ENCODE data around the gene COL8A1. TPM values are rescaled to one million over a fixed set of nuclear protein-coding genes. Genes with fewer than 3 reads are reported as not detected.

COL8A1 gene
- total RNA-seq, 2 experiments from 2014 or later: not detected

GRCh38 chr3:99620077-99620767 is 18.2 kb upstream of the COL8A1 start:
- H3K36me3 ChIP-seq (ENCODE audit: insufficient read depth, low read length): no peaks in the 10 kb centered on the region
- intact Hi-C loops (cut with DNase I, micrococcal nuclease): no loop called here

DNA sequence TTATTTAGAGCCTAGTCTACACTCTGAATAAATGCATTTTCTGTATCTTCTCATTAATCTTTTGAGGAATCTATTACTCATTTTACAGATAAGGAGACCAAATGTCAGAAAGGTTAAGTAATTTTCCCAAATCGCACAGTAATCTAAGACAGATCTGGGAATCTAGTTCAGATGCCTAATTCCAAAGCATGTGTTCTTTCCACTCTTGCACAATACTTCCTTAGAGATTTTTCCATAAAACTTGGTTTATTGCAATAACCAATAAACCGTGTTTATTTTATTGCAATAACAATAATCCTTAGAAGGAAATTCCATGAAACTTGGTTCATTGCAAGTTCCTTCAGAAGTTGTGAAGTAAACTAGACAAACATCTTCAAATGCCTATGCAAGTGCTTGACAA is 17.4 kb upstream of the COL8A1 start:
- ChIA-PET POLR2A (no interaction called here), CTCF (no interaction called here)
- no peaks in the 10 kb centered on the region for H3K27me3 Mint-ChIP-seq
- no peak overlapping the region for H3K4me3 ChIP-seq (ENCODE audit: low read length)
- no peaks in the 10 kb centered on the region for H3K27me3 ChIP-seq (ENCODE audit: control insufficient read depth in 1 of 2, insufficient read depth in 2 of 2, low read length in 2 of 2)
- H3K4me3 Mint-ChIP-seq: no peak overlapping the region
- H3K27ac Mint-ChIP-seq: no peak overlapping the region
- H3K36me3 Mint-ChIP-seq (ENCODE audit: low read depth): no peaks in the 10 kb centered on the region
- intact Hi-C loops (cut with DNase I, micrococcal nuclease): no loop called here
- H3K4me1 Mint-ChIP-seq (ENCODE audit: low read depth): no peaks in the 10 kb centered on the region
- ATAC-seq (ENCODE audit: poor library complexity): no peak
- TF ChIP-seq, protein P1, sequence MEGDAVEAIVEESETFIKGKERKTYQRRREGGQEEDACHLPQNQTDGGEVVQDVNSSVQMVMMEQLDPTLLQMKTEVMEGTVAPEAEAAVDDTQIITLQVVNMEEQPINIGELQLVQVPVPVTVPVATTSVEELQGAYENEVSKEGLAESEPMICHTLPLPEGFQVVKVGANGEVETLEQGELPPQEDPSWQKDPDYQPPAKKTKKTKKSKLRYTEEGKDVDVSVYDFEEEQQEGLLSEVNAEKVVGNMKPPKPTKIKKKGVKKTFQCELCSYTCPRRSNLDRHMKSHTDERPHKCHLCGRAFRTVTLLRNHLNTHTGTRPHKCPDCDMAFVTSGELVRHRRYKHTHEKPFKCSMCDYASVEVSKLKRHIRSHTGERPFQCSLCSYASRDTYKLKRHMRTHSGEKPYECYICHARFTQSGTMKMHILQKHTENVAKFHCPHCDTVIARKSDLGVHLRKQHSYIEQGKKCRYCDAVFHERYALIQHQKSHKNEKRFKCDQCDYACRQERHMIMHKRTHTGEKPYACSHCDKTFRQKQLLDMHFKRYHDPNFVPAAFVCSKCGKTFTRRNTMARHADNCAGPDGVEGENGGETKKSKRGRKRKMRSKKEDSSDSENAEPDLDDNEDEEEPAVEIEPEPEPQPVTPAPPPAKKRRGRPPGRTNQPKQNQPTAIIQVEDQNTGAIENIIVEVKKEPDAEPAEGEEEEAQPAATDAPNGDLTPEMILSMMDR (IDR thresholded peaks at IDR 0.05): no peak
- no peaks in the 10 kb centered on the region for H3K4me1 ChIP-seq (ENCODE audit: insufficient read depth, low read length)
- peaks cover 0 to 9% of the 10 kb centered on the region in 2 experiments for H3K9me3 ChIP-seq (ENCODE audit: control insufficient read depth in 1 of 2, insufficient read depth in 1 of 2, low read length in 2 of 2)
- H3K36me3 ChIP-seq (ENCODE audit: insufficient read depth, low read length): no peaks in the 10 kb centered on the region
- peaks cover 7% of the 10 kb centered on the region for H3K9me3 Mint-ChIP-seq
- DNase-seq: no peak
- no peak overlapping the region for H3K27ac ChIP-seq (ENCODE audit: low read depth in 1 of 2, low read length in 2 of 2)

More at GRCh38 chr3:99620077-99620767, 18.2 kb upstream of the COL8A1 start:
- H3K9me3 ChIP-seq (ENCODE audit: control insufficient read depth in 1 of 2, insufficient read depth in 1 of 2, low read length in 2 of 2): peaks cover 0 to 8% of the 10 kb centered on the region in 2 experiments
- no peaks in the 10 kb centered on the region for H3K4me1 ChIP-seq (ENCODE audit: insufficient read depth, low read length)
- H3K27ac ChIP-seq (ENCODE audit: low read depth in 1 of 2, low read length in 2 of 2): no peak overlapping the region
- TF ChIP-seq, protein P1 (IDR thresholded peaks at IDR 0.05): no peak
- H3K27ac Mint-ChIP-seq: no peak overlapping the region
- H3K9me3 Mint-ChIP-seq: peaks cover 7% of the 10 kb centered on the region
- CTCF ChIA-PET: no interaction called here
- H3K27me3 ChIP-seq (ENCODE audit: control insufficient read depth in 1 of 2, insufficient read depth in 2 of 2, low read length in 2 of 2): no peaks in the 10 kb centered on the region
- H3K27me3 Mint-ChIP-seq: no peaks in the 10 kb centered on the region
- no peak for DNase-seq
- no peaks in the 10 kb centered on the region for H3K4me1 Mint-ChIP-seq (ENCODE audit: low read depth)
- no peaks in the 10 kb centered on the region for H3K36me3 Mint-ChIP-seq (ENCODE audit: low read depth)
- H3K4me3 ChIP-seq (ENCODE audit: low read length): no peak overlapping the region
- POLR2A ChIA-PET: no interaction called here
- H3K4me3 Mint-ChIP-seq: no peak overlapping the region
- ATAC-seq (ENCODE audit: poor library complexity): no peak

GRCh38 chr3:99624496-99625236 is 13.7 kb upstream of the COL8A1 start:
- Mint-ChIP-seq H3K27me3 (peaks cover 9% of the 10 kb centered on the region), H3K4me3 (no peak overlapping the region), H3K36me3 (ENCODE audit: low read depth) (no peaks in the 10 kb centered on the region), H3K27ac (no peak overlapping the region), H3K9me3 (peaks cover 4% of the 10 kb centered on the region), H3K4me1 (ENCODE audit: low read depth) (no peaks in the 10 kb centered on the region)
- Histone ChIP-seq H3K4me1 (ENCODE audit: insufficient read depth, low read length) (no peaks in the 10 kb centered on the region), H3K9me3 (ENCODE audit: control insufficient read depth in 1 of 2, insufficient read depth in 1 of 2, low read length in 2 of 2) (peaks cover 0 to 9% of the 10 kb centered on the region in 2 experiments), H3K27me3 (ENCODE audit: control insufficient read depth in 1 of 2, insufficient read depth in 2 of 2, low read length in 2 of 2) (no peaks in the 10 kb centered on the region), H3K36me3 (ENCODE audit: insufficient read depth, low read length) (no peaks in the 10 kb centered on the region), H3K4me3 (ENCODE audit: low read length) (no peak overlapping the region), H3K27ac (ENCODE audit: low read depth in 1 of 2, low read length in 2 of 2) (no peak overlapping the region)
- ATAC-seq (ENCODE audit: poor library complexity) (no peak), DNase-seq (no peak)
- intact Hi-C loops (cut with DNase I, micrococcal nuclease): no loop called here
- CTCF ChIA-PET: no interaction called here
- POLR2A ChIA-PET: no interaction called here
- TF ChIP-seq, protein P1 (IDR thresholded peaks at IDR 0.05): no peak

Data from CD4-positive, alpha-beta T cell (primary cell).